Uterus (tissue), 2 donors: ENCODE data around the gene CEMIP.

ENCODE experiments used
- CTCF ChIP-seq, 4 experiments: fragments of 200-600 bp in 2 of 4; fragments of 450-650 bp in 2 of 4; sonication (generic) in 2 of 4; IDR thresholded peaks; one replicate each; pipeline ENCODE4 v1.5.1; 2016 to 2019; ENCODE audit warnings: antibody characterized with exemption in 4 of 4, mild to moderate bottlenecking in 2 of 4, moderate library complexity in 1 of 4
- POLR2A ChIP-seq, 2 donors: fragments of 450-650 bp; IDR thresholded peaks; one replicate each; pipeline ENCODE4 v1.6.1; 2016; ENCODE audit warnings: antibody characterized with exemption in 2 of 2, mild to moderate bottlenecking in 1 of 2, moderate library complexity in 1 of 2

- TF ChIP-seq CTCF (IDR thresholded peaks at IDR 0.05) (no peak), POLR2A (IDR thresholded peaks at IDR 0.05) (no peak)
Measured at GRCh38 chr15:80773792-80774352, 5.3 kb upstream of the CEMIP start.
